ENCODE measurements around the gene FGL2.

DNA sequence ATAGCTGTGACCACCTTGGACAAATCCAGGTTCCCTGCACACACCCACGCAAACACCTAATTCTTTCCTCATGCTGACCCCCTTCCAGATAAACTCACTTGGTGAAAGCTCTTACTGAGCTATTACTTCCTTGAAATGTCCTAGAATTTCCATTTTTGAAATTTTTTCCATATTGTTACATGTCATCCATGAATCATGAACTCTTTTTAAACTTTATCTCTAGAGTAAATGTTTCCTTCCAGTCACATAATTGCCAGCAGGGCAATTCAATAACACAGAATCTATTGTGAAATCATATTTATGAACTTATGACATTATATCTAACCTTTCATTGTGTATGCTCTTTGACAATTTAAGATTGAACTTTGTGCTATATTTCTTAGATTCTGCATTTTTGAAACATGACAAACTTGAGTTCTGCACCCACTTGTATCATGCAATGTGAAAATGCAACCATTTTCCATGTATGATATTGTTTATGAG, 26.8 kb upstream of the FGL2 start:
- TF ChIP-seq, protein P1, sequence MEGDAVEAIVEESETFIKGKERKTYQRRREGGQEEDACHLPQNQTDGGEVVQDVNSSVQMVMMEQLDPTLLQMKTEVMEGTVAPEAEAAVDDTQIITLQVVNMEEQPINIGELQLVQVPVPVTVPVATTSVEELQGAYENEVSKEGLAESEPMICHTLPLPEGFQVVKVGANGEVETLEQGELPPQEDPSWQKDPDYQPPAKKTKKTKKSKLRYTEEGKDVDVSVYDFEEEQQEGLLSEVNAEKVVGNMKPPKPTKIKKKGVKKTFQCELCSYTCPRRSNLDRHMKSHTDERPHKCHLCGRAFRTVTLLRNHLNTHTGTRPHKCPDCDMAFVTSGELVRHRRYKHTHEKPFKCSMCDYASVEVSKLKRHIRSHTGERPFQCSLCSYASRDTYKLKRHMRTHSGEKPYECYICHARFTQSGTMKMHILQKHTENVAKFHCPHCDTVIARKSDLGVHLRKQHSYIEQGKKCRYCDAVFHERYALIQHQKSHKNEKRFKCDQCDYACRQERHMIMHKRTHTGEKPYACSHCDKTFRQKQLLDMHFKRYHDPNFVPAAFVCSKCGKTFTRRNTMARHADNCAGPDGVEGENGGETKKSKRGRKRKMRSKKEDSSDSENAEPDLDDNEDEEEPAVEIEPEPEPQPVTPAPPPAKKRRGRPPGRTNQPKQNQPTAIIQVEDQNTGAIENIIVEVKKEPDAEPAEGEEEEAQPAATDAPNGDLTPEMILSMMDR (IDR thresholded peaks at IDR 0.05 in 8 of 11, conservative IDR thresholded peaks at IDR 0.05 in 3 of 11), result no peak
- TF ChIP-seq POLR2A (IDR thresholded peaks at IDR 0.05), result no peak

Data from spleen (tissue), 7 donors.